Liver (tissue), 3 donors: ENCODE data around the gene TMEM40.

Source experiments
- ATF3 ChIP-seq: IDR thresholded peaks from 2 replicates; pipeline ENCODE4 v1.6.1; 2016; ENCODE audit warnings: antibody characterized with exemption
- CTCF ChIP-seq: fragments of 150-350 bp; IDR thresholded peaks from 2 replicates; pipeline ENCODE4 v1.5.1; 2017; ENCODE audit warnings: improper control_type of control experiment, low read depth, low read length; ENCODE audit not compliant: missing input control
- EGR1 ChIP-seq, 2 donors: IDR thresholded peaks; 2 replicates each; pipeline ENCODE4 v1.6.1; 2016 to 2018; ENCODE audit warnings: antibody characterized with exemption in 2 of 2, low read depth in 2 of 2
- GABPA ChIP-seq, 2 donors: IDR thresholded peaks in 1 of 2; conservative IDR thresholded peaks in 1 of 2; 2 replicates each; pipeline ENCODE4 v1.6.1; 2016; ENCODE audit warnings: antibody characterized with exemption in 2 of 2, mild to moderate bottlenecking in 1 of 2, moderate library complexity in 1 of 2
- HNF4A ChIP-seq, 2 donors: conservative IDR thresholded peaks; 2 replicates each; pipeline ENCODE4 v1.6.1; 2016; ENCODE audit warnings: antibody characterized with exemption in 2 of 2, mild to moderate bottlenecking in 2 of 2
- JUND ChIP-seq, 2 donors: IDR thresholded peaks; 2 replicates each; pipeline ENCODE4 v1.6.1; 2016; ENCODE audit warnings: antibody characterized with exemption in 2 of 2
- MAX ChIP-seq: IDR thresholded peaks from 2 replicates; pipeline ENCODE4 v1.6.1; 2016; ENCODE audit warnings: antibody characterized with exemption
- NR2F2 ChIP-seq: IDR thresholded peaks from 2 replicates; pipeline ENCODE4 v1.6.1; 2016; ENCODE audit warnings: antibody characterized with exemption
- RAD21 ChIP-seq, 2 donors: IDR thresholded peaks; 2 replicates each; pipeline ENCODE4 v1.6.1; 2016; ENCODE audit warnings: antibody characterized with exemption in 2 of 2, mild to moderate bottlenecking in 2 of 2
- REST ChIP-seq: IDR thresholded peaks from 2 replicates; pipeline ENCODE4 v1.6.1; 2016; ENCODE audit warnings: antibody characterized with exemption, mild to moderate bottlenecking
- TAF1 ChIP-seq: conservative IDR thresholded peaks from 2 replicates; pipeline ENCODE4 v1.6.1; 2016; ENCODE audit warnings: antibody characterized with exemption, mild to moderate bottlenecking
- YY1 ChIP-seq: IDR thresholded peaks from 2 replicates; pipeline ENCODE4 v1.6.1; 2016; ENCODE audit warnings: antibody characterized with exemption, mild to moderate bottlenecking
- ZBTB33 ChIP-seq: IDR thresholded peaks from 2 replicates; pipeline ENCODE4 v1.6.1; 2016; ENCODE audit warnings: antibody characterized with exemption
- donor health status: healthy.
- donor health status: healthy.

- TF ChIP-seq HNF4A (conservative IDR thresholded peaks at IDR 0.05) = no peak
- no peak for TF ChIP-seq CTCF
- TF ChIP-seq MAX = no peak
- TF ChIP-seq NR2F2 = no peak
- TF ChIP-seq RAD21 (IDR thresholded peaks at IDR 0.05) = no peak
- TF ChIP-seq YY1 = no peak
- TF ChIP-seq GABPA (IDR thresholded peaks at IDR 0.05 in 1 of 2, conservative IDR thresholded peaks at IDR 0.05 in 1 of 2) = no peak
- no peak for TF ChIP-seq REST
- no peak for TF ChIP-seq EGR1 (IDR thresholded peaks at IDR 0.05; ENCODE audit: low read depth in 2 of 2)
- TF ChIP-seq ZBTB33 = no peak
- no peak for TF ChIP-seq ATF3
- no peak for TF ChIP-seq JUND (IDR thresholded peaks at IDR 0.05)
- TF ChIP-seq TAF1 = no peak
These were observed 5.2 kb upstream of the TMEM40 start for GRCh38 chr3:12764171-12764776.
